ENCODE measurements around the gene FIG4. TPM values are rescaled to one million over a fixed set of nuclear protein-coding genes. Genes with fewer than 3 reads are reported as not detected.

FIG4 gene
- total RNA-seq, 4 donors from 2014 or later = 4.1 to 35.5 (median 17.4) TPM

DNA sequence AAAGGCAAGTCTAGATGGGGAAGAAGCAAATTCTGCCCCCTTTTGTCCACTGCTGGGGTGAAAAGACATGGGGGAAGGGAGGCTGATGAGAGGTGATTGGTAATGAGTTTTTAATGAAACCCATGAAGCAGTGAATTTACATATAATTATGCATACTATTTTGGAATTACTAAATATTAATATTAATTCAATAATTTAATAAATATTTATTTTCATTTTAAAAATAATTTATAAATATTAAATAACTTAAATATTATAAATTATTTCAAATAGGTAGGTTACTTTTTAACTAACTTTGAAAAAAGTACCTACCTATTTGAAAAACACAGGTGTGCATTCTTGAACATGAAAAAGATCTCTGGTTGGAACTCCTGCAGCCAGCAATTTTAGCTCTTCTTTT, 148.9 kb downstream of the FIG4 start:
- no peak for DNase-seq
- intact Hi-C loops (cut with DNase I; ENCODE audit: low total_unique reads) = no loop called here
- H3K27ac ChIP-seq = no peak overlapping the region
- H3K36me3 ChIP-seq = no peaks in the 10 kb centered on the region
- no peak for TF ChIP-seq POLR2A (IDR thresholded peaks at IDR 0.05)
- TF ChIP-seq, protein P1, sequence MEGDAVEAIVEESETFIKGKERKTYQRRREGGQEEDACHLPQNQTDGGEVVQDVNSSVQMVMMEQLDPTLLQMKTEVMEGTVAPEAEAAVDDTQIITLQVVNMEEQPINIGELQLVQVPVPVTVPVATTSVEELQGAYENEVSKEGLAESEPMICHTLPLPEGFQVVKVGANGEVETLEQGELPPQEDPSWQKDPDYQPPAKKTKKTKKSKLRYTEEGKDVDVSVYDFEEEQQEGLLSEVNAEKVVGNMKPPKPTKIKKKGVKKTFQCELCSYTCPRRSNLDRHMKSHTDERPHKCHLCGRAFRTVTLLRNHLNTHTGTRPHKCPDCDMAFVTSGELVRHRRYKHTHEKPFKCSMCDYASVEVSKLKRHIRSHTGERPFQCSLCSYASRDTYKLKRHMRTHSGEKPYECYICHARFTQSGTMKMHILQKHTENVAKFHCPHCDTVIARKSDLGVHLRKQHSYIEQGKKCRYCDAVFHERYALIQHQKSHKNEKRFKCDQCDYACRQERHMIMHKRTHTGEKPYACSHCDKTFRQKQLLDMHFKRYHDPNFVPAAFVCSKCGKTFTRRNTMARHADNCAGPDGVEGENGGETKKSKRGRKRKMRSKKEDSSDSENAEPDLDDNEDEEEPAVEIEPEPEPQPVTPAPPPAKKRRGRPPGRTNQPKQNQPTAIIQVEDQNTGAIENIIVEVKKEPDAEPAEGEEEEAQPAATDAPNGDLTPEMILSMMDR (IDR thresholded peaks at IDR 0.05) = no peak
- no peak overlapping the region for H3K4me3 ChIP-seq
- no peaks in the 10 kb centered on the region for H3K4me1 ChIP-seq
- H3K9me3 ChIP-seq = no peaks in the 10 kb centered on the region
- no peaks in the 10 kb centered on the region for H3K27me3 ChIP-seq

DNA sequence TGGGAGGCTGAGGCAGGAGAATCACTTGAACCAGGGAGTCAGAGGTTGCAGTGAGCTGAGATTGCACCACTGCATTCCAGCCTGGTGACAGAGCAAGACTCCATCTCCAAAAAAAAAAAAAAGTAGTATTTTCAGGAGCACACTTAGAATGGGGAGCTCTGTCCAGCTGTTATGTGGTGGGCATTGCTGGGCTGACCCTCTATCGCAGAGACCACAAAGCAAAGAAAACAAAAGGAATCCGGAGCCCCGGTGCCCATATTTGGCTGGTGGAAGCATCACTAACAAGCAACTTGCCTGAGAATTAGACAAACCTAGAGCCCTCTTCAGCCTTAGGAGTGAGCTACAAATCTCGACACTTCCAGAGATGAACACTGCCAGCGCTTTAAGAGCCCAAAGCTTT, 149.7 kb downstream of the FIG4 start:
- intact Hi-C loops (cut with DNase I; ENCODE audit: low total_unique reads) = no loop called here
- no peak overlapping the region for H3K4me3 ChIP-seq
- no peak for TF ChIP-seq POLR2A (IDR thresholded peaks at IDR 0.05)
- TF ChIP-seq, protein P1 (IDR thresholded peaks at IDR 0.05) = no peak
- H3K27ac ChIP-seq = no peak overlapping the region
- H3K9me3 ChIP-seq = no peaks in the 10 kb centered on the region
- H3K36me3 ChIP-seq = no peaks in the 10 kb centered on the region
- H3K27me3 ChIP-seq = no peaks in the 10 kb centered on the region
- no peak for DNase-seq
- no peaks in the 10 kb centered on the region for H3K4me1 ChIP-seq

DNA sequence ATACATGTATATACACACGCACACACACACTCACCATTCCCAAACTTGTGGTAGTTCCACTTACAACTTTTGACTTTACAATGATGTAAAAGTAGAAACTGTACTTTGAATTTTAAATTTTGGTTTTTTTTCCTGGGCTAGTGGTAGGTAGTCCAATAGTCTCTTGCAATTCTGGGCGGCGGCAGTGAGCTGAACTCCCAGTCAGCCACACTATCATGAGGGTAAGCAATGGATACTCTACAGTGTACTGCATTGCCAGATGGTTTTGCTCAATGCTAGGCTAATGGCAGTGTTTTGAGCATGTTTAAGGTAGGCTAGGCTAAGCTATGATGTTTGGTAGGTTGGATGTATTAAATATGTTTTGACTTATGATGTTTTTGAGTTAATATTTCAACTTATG, 150.8 kb downstream of the FIG4 start:
- intact Hi-C loops (cut with DNase I; ENCODE audit: low total_unique reads) = no loop called here
- Histone ChIP-seq H3K4me3 (no peak overlapping the region), H3K36me3 (no peaks in the 10 kb centered on the region), H3K27ac (no peak overlapping the region), H3K9me3 (no peaks in the 10 kb centered on the region), H3K4me1 (no peaks in the 10 kb centered on the region), H3K27me3 (no peaks in the 10 kb centered on the region)
- TF ChIP-seq, protein P1 (IDR thresholded peaks at IDR 0.05) = no peak
- TF ChIP-seq POLR2A (IDR thresholded peaks at IDR 0.05) = no peak
- DNase-seq = no peak

DNA sequence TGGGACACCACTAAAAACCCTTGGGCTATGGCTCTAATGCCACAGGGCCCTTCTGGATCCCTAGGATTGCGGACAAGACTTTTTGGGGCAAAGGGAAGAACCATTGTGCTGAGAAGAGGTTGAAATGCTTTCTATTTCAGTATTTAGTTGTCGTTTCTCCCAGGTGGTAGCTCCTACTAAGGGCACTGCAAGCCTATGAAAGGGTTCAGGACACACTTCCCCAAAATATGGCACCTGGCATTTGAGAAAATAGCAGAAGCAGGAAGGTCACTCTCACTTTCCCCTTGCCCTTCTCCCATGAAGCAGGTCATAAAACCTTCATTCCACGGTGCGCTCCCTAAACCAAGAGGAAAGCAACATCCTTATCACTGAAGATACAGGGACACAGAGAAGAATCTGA, 161.6 kb downstream of the FIG4 start:
- Histone ChIP-seq H3K4me1 (no peaks in the 10 kb centered on the region), H3K27me3 (no peaks in the 10 kb centered on the region), H3K27ac (no peak overlapping the region), H3K9me3 (no peaks in the 10 kb centered on the region), H3K4me3 (no peak overlapping the region), H3K36me3 (no peaks in the 10 kb centered on the region)
- no peak for TF ChIP-seq POLR2A (IDR thresholded peaks at IDR 0.05)
- TF ChIP-seq, protein P1 (IDR thresholded peaks at IDR 0.05) = no peak
- no peak for DNase-seq
- intact Hi-C loops (cut with DNase I; ENCODE audit: low total_unique reads) = no loop called here

GRCh38 chr6:109853426-109853825, 162.3 kb downstream of the FIG4 start:
- H3K4me3 ChIP-seq = no peak overlapping the region
- TF ChIP-seq, protein P1 (IDR thresholded peaks at IDR 0.05) = no peak
- no peak for TF ChIP-seq POLR2A (IDR thresholded peaks at IDR 0.05)
- intact Hi-C loops (cut with DNase I; ENCODE audit: low total_unique reads) = no loop called here
- no peaks in the 10 kb centered on the region for H3K36me3 ChIP-seq
- DNase-seq = no peak
- no peak overlapping the region for H3K27ac ChIP-seq
- H3K9me3 ChIP-seq = no peaks in the 10 kb centered on the region
- no peaks in the 10 kb centered on the region for H3K27me3 ChIP-seq
- H3K4me1 ChIP-seq = no peaks in the 10 kb centered on the region
